Glutamatergic neuron (in vitro differentiated cells): ENCODE data around the gene P2RX1. TPM values are rescaled to one million over a fixed set of nuclear protein-coding genes. Genes with fewer than 3 reads are reported as not detected.

ENCODE experiments used
- DNase-seq: peaks from one replicate; pipeline ENCODE4 v3.0.0; 2022
- H3K27ac Mint-ChIP-seq: one replicate; pipeline ENCODE4 v1.8.0; 2020; ENCODE audit warnings: mild to moderate bottlenecking, mixed read lengths, inconsistent platforms; ENCODE audit not compliant: unreplicated experiment
- H3K27me3 Mint-ChIP-seq: one replicate; pipeline ENCODE4 v1.8.0; 2020; ENCODE audit warnings: mild to moderate bottlenecking, moderate library complexity, mixed read lengths, inconsistent platforms; ENCODE audit not compliant: unreplicated experiment
- H3K36me3 Mint-ChIP-seq: one replicate; pipeline ENCODE4 v1.8.0; 2020; ENCODE audit warnings: mild to moderate bottlenecking, mixed read lengths, inconsistent platforms; ENCODE audit not compliant: unreplicated experiment
- H3K4me1 Mint-ChIP-seq: one replicate; pipeline ENCODE4 v1.8.0; 2020; ENCODE audit warnings: mild to moderate bottlenecking, low read depth, mixed read lengths, inconsistent platforms; ENCODE audit not compliant: unreplicated experiment
- H3K4me3 Mint-ChIP-seq: one replicate; pipeline ENCODE4 v1.8.0; 2020; ENCODE audit warnings: mild to moderate bottlenecking, mixed read lengths, inconsistent platforms; ENCODE audit not compliant: unreplicated experiment
- H3K9me3 Mint-ChIP-seq: one replicate; pipeline ENCODE4 v1.8.0; 2020; ENCODE audit warnings: mild to moderate bottlenecking, moderate library complexity, mixed read lengths, inconsistent platforms; ENCODE audit not compliant: unreplicated experiment
- total RNA-seq: library from RNA; stranded (reverse); fragmentation: NEBNext Ultra II Directional; extraction: Animal tissue kit (Norgen Biotek cat#: 25700); gene quantifications from one replicate; pipeline ENCODE4 v1.2.1, GENCODE V29; 2021; ENCODE audit not compliant: unreplicated experiment
- TF ChIP-seq, protein P1 (sequence below): fragments of 200-600 bp; sonication (generic); IDR thresholded peaks from one replicate; pipeline ENCODE4 v1.5.0; 2021; ENCODE audit not compliant: partially characterized antibody, unreplicated experiment

P2RX1 gene
- total RNA-seq, 1 donor from 2014 or later = 2.1 TPM

DNA sequence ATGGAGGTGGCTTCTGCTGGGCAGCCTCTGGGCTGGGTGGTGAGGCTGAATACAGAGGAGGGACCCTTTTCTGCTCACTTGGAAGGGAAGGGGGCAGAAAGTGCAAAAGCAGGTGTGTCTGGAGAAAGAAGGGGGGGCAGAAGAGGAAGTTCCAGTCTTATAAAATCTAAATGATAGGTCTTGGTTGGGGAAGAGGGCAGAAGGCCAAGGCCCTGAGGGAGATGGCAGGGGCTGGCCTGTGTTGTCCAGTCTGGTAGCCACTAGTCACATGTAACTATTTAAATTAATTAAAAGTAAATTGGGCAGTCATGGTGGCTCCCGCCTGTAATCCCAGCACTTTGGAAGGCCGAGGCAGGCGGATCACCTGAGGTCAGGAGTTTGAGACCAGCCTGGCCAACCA, 20.9 kb downstream of the P2RX1 start:
- no peak overlapping the region for H3K27ac Mint-ChIP-seq
- DNase-seq = no peak
- H3K9me3 Mint-ChIP-seq = peaks cover 9% of the 10 kb centered on the region

GRCh38 chr17:3894911-3895343, 21.3 kb downstream of the P2RX1 start:
- DNase-seq = no peak
- Mint-ChIP-seq H3K4me1 (peaks cover 38% of the 10 kb centered on the region), H3K27me3 (peaks cover 13% of the 10 kb centered on the region), H3K9me3 (peaks cover 9% of the 10 kb centered on the region), H3K4me3 (peak overlapping the region; percentile 25), H3K27ac (peak overlapping the region; percentile 68), H3K36me3 (no peaks in the 10 kb centered on the region)
- TF ChIP-seq, protein P1, sequence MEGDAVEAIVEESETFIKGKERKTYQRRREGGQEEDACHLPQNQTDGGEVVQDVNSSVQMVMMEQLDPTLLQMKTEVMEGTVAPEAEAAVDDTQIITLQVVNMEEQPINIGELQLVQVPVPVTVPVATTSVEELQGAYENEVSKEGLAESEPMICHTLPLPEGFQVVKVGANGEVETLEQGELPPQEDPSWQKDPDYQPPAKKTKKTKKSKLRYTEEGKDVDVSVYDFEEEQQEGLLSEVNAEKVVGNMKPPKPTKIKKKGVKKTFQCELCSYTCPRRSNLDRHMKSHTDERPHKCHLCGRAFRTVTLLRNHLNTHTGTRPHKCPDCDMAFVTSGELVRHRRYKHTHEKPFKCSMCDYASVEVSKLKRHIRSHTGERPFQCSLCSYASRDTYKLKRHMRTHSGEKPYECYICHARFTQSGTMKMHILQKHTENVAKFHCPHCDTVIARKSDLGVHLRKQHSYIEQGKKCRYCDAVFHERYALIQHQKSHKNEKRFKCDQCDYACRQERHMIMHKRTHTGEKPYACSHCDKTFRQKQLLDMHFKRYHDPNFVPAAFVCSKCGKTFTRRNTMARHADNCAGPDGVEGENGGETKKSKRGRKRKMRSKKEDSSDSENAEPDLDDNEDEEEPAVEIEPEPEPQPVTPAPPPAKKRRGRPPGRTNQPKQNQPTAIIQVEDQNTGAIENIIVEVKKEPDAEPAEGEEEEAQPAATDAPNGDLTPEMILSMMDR = no peak

More for the DNA sequence above, 20.9 kb downstream of the P2RX1 start:
- TF ChIP-seq, protein P1 = no peak
- H3K27me3 Mint-ChIP-seq = peaks cover 13% of the 10 kb centered on the region
- H3K4me3 Mint-ChIP-seq = peak overlapping the region; percentile 25
- peaks cover 35% of the 10 kb centered on the region for H3K4me1 Mint-ChIP-seq
- H3K36me3 Mint-ChIP-seq = no peaks in the 10 kb centered on the region

- Mint-ChIP-seq H3K27me3 (peaks cover 13% of the 10 kb centered on the region), H3K36me3 (no peaks in the 10 kb centered on the region), H3K27ac (no peak overlapping the region), H3K9me3 (peaks cover 9% of the 10 kb centered on the region), H3K4me3 (peak overlapping the region; percentile 90), H3K4me1 (peaks cover 40% of the 10 kb centered on the region)
- TF ChIP-seq, protein P1 = no peak
- DNase-seq = no peak
Observed at GRCh38 chr17:3894188-3894587, 22.1 kb downstream of the P2RX1 start.

DNA sequence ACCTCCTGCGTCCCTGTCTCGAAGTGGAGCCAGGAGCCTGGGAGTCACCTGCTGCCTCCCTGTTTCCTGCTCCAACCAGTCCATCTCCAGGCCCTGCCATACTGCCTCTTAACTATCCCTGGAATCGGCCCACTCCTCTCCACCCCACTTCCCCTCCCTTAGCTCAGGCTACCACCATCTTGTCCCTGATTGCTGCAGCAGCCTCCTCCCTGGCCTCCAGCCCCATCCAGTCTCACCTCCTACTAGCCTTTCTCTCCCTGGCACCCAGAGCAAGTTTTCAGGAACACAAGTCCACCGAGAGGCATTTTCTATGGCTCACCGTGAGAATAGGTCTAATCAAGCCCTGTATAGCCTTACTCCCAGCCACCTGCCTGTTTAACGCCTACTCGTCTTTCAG, 22.5 kb downstream of the P2RX1 start:
- no peak for DNase-seq
- H3K27ac Mint-ChIP-seq = peak overlapping the region; percentile 85
- H3K36me3 Mint-ChIP-seq = no peaks in the 10 kb centered on the region
- TF ChIP-seq, protein P1 = no peak
- H3K4me3 Mint-ChIP-seq = peak overlapping the region; percentile 90
- peaks cover 42% of the 10 kb centered on the region for H3K4me1 Mint-ChIP-seq
- H3K9me3 Mint-ChIP-seq = peaks cover 9% of the 10 kb centered on the region
- peaks cover 13% of the 10 kb centered on the region for H3K27me3 Mint-ChIP-seq

DNA sequence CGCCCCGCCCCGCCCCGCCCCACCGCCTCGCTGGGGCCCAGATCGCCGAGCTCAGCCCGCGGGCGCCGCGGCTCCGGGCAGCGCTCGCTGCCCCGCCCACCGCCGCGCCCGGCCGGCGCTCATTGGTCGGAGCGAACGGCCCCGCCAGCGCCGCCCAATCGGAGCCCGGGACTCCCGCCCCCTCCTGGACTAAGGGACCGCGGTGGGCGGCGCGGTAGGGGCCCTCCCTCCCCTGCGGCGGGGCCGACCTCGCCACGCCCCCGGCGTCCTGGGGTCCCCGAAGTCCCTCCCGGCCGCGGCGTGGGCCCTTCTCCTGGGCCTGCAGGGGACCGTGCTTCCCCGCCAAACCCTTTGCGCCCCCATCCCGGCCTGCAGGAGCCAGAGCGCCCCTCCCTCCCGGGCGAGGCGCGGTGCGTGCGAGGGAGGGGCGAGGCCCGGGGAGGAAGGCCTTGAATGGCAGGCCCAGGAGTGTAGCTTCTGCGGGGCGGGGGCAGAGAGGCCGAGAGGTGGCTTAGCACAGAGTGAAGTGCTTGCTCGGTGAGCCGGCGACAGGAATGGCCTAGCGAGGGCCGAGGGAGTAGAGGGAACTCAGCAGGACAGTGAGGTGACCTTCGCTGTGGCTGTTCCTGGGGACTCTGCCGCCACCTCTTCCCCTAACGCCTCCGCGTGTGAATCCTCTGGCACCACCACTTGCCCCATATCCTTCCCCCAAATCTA, 23.1 kb downstream of the P2RX1 start, which contains the start of gene CAMKK1:
TSS of gene CAMKK1 (minus strand) at position 51 of the 717 bp plus-strand sequence. CDS start 7,366 bp downstream, outside the sequence.
- peaks cover 39% of the 10 kb centered on the region for H3K4me1 Mint-ChIP-seq
- H3K9me3 Mint-ChIP-seq = peaks cover 9% of the 10 kb centered on the region
- H3K36me3 Mint-ChIP-seq = no peaks in the 10 kb centered on the region
- peak within 1 kb of the TSS; percentile 90 for H3K4me3 Mint-ChIP-seq
- peak; percentile 93 for DNase-seq
- TF ChIP-seq, protein P1 = no peak
- peaks cover 13% of the 10 kb centered on the region for H3K27me3 Mint-ChIP-seq
- H3K27ac Mint-ChIP-seq = peak within 1 kb of the TSS; percentile 85
